Hepatocyte (in vitro differentiated cells): ENCODE data around the gene TBL2.

ENCODE experiments used
- EZH2 ChIP-seq: fragments of 200-600 bp; sonication (generic); IDR thresholded peaks from 2 replicates; pipeline ENCODE4 v1.6.1; 2016; ENCODE audit warnings: antibody characterized with exemption, mild to moderate bottlenecking, borderline replicate concordance
- EZH2phosphoT487 ChIP-seq: fragments of 200-600 bp; sonication (generic); IDR thresholded peaks from one replicate; pipeline ENCODE4 v1.6.1; 2018; ENCODE audit warnings: antibody characterized with exemption, mild to moderate bottlenecking, low read depth, moderate library complexity; ENCODE audit not compliant: unreplicated experiment, severe bottlenecking
- TF ChIP-seq, protein P1 (sequence below): fragments of 200-600 bp; sonication (generic); IDR thresholded peaks from 2 replicates; pipeline ENCODE4 v1.5.1; 2016; ENCODE audit warnings: antibody characterized with exemption, mild to moderate bottlenecking; ENCODE audit not compliant: poor library complexity

DNA sequence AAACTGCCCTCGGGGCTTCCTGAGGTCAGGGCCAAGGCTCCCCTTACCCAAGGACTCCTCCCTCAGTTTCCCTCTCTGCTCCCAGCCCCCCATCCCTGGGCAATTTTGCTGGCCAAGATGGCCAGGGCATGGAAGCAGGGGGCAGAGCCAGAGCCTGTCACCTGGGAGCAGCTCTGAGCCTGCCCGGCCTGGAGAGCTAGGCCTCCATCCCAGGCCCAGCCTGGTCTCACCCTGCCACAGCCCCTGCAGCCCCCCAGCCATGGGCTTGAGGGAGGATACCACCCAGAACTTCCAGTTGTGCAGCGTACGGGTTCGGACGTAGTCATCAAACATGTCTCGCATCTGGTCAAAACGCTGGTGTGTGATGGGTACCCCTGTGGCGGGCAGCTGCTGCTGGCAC lies 17.0 kb upstream of the TBL2 start:
- TF ChIP-seq, protein P1, sequence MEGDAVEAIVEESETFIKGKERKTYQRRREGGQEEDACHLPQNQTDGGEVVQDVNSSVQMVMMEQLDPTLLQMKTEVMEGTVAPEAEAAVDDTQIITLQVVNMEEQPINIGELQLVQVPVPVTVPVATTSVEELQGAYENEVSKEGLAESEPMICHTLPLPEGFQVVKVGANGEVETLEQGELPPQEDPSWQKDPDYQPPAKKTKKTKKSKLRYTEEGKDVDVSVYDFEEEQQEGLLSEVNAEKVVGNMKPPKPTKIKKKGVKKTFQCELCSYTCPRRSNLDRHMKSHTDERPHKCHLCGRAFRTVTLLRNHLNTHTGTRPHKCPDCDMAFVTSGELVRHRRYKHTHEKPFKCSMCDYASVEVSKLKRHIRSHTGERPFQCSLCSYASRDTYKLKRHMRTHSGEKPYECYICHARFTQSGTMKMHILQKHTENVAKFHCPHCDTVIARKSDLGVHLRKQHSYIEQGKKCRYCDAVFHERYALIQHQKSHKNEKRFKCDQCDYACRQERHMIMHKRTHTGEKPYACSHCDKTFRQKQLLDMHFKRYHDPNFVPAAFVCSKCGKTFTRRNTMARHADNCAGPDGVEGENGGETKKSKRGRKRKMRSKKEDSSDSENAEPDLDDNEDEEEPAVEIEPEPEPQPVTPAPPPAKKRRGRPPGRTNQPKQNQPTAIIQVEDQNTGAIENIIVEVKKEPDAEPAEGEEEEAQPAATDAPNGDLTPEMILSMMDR = no peak
- TF ChIP-seq EZH2phosphoT487 = no peak
- TF ChIP-seq EZH2 = no peak
